NCI-H774 (cell line): ENCODE data around the gene COG5.
"Not testable (repeated sequence)": the region's sequence is repeated elsewhere in the genome, so short reads cannot be mapped to it uniquely, and the experiment has no call there.

Experiments used
- DNase-seq: peaks from one replicate; lab custom pipeline; 2025; lab: John Stamatoyannopoulos, UW

COG5 gene

GRCh38 chr7:107220806-107221205 is 342.9 kb downstream of the COG5 start:
- DNase-seq = not testable (repeated sequence)

- no peak for DNase-seq
These were observed 343.4 kb downstream of the COG5 start for GRCh38 chr7:107220356-107220755.

- DNase-seq = no peak
These were observed 344.0 kb downstream of the COG5 start for GRCh38 chr7:107219563-107220244.

- DNase-seq = no peak
These were observed 349.8 kb downstream of the COG5 start for GRCh38 chr7:107213945-107214344.

GRCh38 chr7:107213193-107213788 is 350.4 kb downstream of the COG5 start:
- no peak for DNase-seq

GRCh38 chr7:107212725-107213124 is 351.0 kb downstream of the COG5 start:
- no peak for DNase-seq

- DNase-seq = no peak
These were observed 353.3 kb downstream of the COG5 start for GRCh38 chr7:107210400-107210799.

GRCh38 chr7:107209565-107209964 is 354.2 kb downstream of the COG5 start:
- DNase-seq = no peak

- no peak for DNase-seq
These were observed 355.2 kb downstream of the COG5 start for GRCh38 chr7:107208563-107208962.

- DNase-seq = no peak
These were observed 355.6 kb downstream of the COG5 start for GRCh38 chr7:107208024-107208521.

- no peak for DNase-seq
These were observed 356.3 kb downstream of the COG5 start for GRCh38 chr7:107207459-107207858.

GRCh38 chr7:107206706-107207105 is 357.0 kb downstream of the COG5 start:
- no peak for DNase-seq

GRCh38 chr7:107206136-107206535 is 357.6 kb downstream of the COG5 start:
- DNase-seq = no peak

GRCh38 chr7:107203607-107204006 is 360.1 kb downstream of the COG5 start:
- no peak for DNase-seq

- DNase-seq = peak; percentile 57
These were observed 361.8 kb downstream of the COG5 start for GRCh38 chr7:107201795-107202450.

- no peak for DNase-seq
These were observed 366.7 kb downstream of the COG5 start for GRCh38 chr7:107196834-107197610.

- DNase-seq = no peak
These were observed 369.7 kb downstream of the COG5 start for GRCh38 chr7:107194052-107194451.

GRCh38 chr7:107190090-107190489 is 373.6 kb downstream of the COG5 start:
- DNase-seq = no peak

- DNase-seq = no peak
These were observed 375.9 kb downstream of the COG5 start for GRCh38 chr7:107187774-107188173.

- no peak for DNase-seq
These were observed 377.5 kb downstream of the COG5 start for GRCh38 chr7:107186240-107186639.

- DNase-seq = no peak
These were observed 378.0 kb downstream of the COG5 start for GRCh38 chr7:107185716-107186115.

GRCh38 chr7:107181172-107181571 is 382.5 kb downstream of the COG5 start:
- no peak for DNase-seq
